Kidney (tissue), 14 donors: ENCODE measurements around the gene INHBA. TPM values are rescaled to one million over a fixed set of nuclear protein-coding genes. Genes with fewer than 3 reads are reported as not detected.

Experiments
- DNase-seq, 5 donors: peaks; one replicate each; pipeline ENCODE4 v3.0.0-alpha.2; 2013 to 2020
- FAIRE-seq: peaks from 2 replicates; lab custom pipeline; 2012; peaks lifted over from hg19 to GRCh38; lab: Jason Lieb, UNC
- H3K27ac ChIP-seq, 2 donors: one replicate each; pipeline ENCODE4 v1.7.0; 2013; ENCODE audit warnings: low read depth in 2 of 2, low read length in 2 of 2, inconsistent platforms in 1 of 2
- H3K27me3 ChIP-seq: one replicate; pipeline ENCODE4 v1.7.1; 2013; ENCODE audit warnings: low read length, inconsistent platforms; ENCODE audit not compliant: control insufficient read depth, insufficient read depth
- H3K36me3 ChIP-seq, 3 donors: one replicate each; pipeline versions ENCODE4 v1.7.0 to v1.7.1; 2013; ENCODE audit warnings: low read length in 3 of 3, control low read depth in 1 of 3, inconsistent platforms in 1 of 3; ENCODE audit not compliant: insufficient read depth in 3 of 3, control insufficient read depth in 2 of 3
- H3K4me1 ChIP-seq, 3 donors: one replicate each; pipeline versions ENCODE4 v1.7.0 to v1.7.1; 2013; ENCODE audit warnings: low read length in 3 of 3, inconsistent platforms in 1 of 3, low read depth in 1 of 3; ENCODE audit not compliant: control insufficient read depth in 2 of 3, insufficient read depth in 2 of 3
- H3K4me3 ChIP-seq, 3 donors: one replicate each; pipeline versions ENCODE4 v1.7.0 to v1.8.1; 2013; ENCODE audit warnings: low read length in 3 of 3, control low read depth in 1 of 3, inconsistent platforms in 1 of 3
- H3K9ac ChIP-seq, 3 donors: one replicate each; pipeline versions ENCODE4 v1.7.0 to v1.7.1; 2013; ENCODE audit warnings: low read length in 3 of 3, control low read depth in 1 of 3, inconsistent platforms in 1 of 3
- H3K9me3 ChIP-seq, 3 donors: one replicate each; pipeline versions ENCODE4 v1.7.0 to v1.7.1; 2013; ENCODE audit warnings: low read length in 3 of 3, control low read depth in 1 of 3, inconsistent platforms in 1 of 3; ENCODE audit not compliant: control insufficient read depth in 2 of 3, insufficient read depth in 1 of 3
- intact Hi-C: fragments of 100-400 bp; cut with DNase I; formaldehyde crosslinking; loops from one replicate; pipeline ENCODE4 v1.11.1; 2022
- polyA plus RNA-seq: library from polyadenylated mRNA; stranded (reverse); fragments of 350-450 nt; fragmentation: Illumina TruSeq; extraction: RNeasy Lipid Tissue Mini Kit (QIAGEN cat#74804); gene quantifications from one replicate; pipeline ENCODE4 v1.2.3, GENCODE V29; 2014; ENCODE audit warnings: low read depth, low replicate concordance; ENCODE audit not compliant: insufficient read depth
- total RNA-seq: library from RNA; stranded (reverse); fragmentation: NEBNext Ultra II Directional; extraction: Animal tissue kit (Norgen Biotek cat#: 25700); gene quantifications from one replicate; pipeline ENCODE4 v1.2.1, GENCODE V29; 2021
- TF ChIP-seq, protein P1 (sequence below): IDR thresholded peaks from 3 replicates; pipeline ENCODE4 v1.5.1; 2012; ENCODE audit warnings: mild to moderate bottlenecking, moderate library complexity, borderline replicate concordance; ENCODE audit not compliant: insufficient read depth; ENCODE audit errors: extremely low read depth
- donor health status: control.
- donor health status: control.
- donor health status: control.
- donor health status: control.
- donor health status: control.
- donor health status: DM: yes; HTN: yes; CAD: no.
- donor health status: Normal renal cell carcinoma (clear cell type).

Gene INHBA
- total and polyA plus RNA-seq, 2 donors from 2014 or later, result 0.49 to 5.9 TPM

DNA sequence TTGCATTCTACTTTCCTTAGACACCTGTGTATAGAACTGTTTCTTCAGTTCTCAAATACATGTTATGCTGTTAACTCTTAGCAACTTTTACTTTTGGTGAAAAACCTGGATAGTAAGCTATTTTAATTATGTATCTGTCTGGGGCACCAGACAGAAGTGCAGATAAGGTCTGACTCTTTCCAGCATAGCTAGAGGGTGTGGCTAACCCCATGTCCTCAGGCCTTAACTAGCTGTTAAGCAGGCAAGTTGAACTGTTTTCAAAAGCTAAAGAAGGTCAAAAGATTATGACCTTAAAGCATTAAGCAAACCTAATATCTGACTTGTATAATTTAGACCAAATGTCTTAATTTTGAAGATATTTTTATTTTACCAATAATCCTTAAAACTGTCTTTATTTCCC, 45.1 kb upstream of the INHBA start:
- TF ChIP-seq, protein P1, sequence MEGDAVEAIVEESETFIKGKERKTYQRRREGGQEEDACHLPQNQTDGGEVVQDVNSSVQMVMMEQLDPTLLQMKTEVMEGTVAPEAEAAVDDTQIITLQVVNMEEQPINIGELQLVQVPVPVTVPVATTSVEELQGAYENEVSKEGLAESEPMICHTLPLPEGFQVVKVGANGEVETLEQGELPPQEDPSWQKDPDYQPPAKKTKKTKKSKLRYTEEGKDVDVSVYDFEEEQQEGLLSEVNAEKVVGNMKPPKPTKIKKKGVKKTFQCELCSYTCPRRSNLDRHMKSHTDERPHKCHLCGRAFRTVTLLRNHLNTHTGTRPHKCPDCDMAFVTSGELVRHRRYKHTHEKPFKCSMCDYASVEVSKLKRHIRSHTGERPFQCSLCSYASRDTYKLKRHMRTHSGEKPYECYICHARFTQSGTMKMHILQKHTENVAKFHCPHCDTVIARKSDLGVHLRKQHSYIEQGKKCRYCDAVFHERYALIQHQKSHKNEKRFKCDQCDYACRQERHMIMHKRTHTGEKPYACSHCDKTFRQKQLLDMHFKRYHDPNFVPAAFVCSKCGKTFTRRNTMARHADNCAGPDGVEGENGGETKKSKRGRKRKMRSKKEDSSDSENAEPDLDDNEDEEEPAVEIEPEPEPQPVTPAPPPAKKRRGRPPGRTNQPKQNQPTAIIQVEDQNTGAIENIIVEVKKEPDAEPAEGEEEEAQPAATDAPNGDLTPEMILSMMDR, result no peak
- Histone ChIP-seq H3K36me3 (no peaks in the 10 kb centered on the region), H3K27ac (no peak overlapping the region), H3K9me3 (no peaks in the 10 kb centered on the region), H3K4me1 (no peaks in the 10 kb centered on the region), H3K27me3 (no peaks in the 10 kb centered on the region), H3K9ac (no peak overlapping the region), H3K4me3 (no peak overlapping the region)
- FAIRE-seq (no peak), DNase-seq (no peak)
- intact Hi-C loops, result no loop called here

DNA sequence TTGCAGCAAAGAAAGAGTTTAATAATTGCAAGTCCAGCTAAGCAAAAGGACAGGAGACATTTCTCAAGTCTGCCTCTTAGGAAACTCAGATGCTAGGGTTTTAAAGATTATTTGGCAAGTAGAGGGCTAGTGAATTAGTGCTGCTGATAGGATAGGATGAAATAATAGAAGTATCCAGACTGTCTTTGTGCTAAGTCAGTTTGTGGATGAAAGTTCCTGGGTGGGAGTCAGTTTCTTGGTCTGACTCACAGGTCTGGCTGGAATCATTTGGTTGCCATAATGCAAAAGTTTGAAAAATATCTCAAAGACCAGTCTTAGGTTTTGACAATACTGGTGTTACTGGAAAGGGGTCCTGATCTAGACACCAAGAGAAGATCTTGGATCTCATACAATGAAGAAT, 42.6 kb upstream of the INHBA start:
- Histone ChIP-seq H3K9me3 (peaks cover 0 to 4% (median 0%) of the 10 kb centered on the region in 3 donors), H3K27me3 (no peaks in the 10 kb centered on the region), H3K27ac (no peak overlapping the region), H3K36me3 (no peaks in the 10 kb centered on the region), H3K9ac (no peak overlapping the region), H3K4me3 (no peak overlapping the region), H3K4me1 (no peaks in the 10 kb centered on the region)
- intact Hi-C loops, result no loop called here
- no peak for FAIRE-seq
- TF ChIP-seq, protein P1, result no peak
- no peak for DNase-seq

DNA sequence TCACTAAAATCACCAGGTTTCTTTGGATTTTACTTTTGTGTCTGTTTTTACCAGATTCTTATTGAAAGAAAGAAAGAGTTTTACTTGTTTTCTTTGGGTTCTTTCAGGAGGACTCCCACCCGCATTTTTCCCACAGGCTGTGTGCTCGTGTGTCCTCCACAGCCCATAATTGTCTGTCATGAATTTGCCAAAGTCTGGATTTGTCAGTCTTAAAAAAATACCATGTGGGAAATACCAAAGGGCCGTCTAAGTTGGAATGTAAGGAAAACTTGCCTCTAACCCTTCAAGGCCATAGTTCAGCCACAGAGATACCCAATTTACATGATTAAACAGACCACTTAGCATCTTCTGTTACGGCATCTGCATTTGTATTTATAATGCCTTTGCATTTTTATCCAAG, 41.3 kb upstream of the INHBA start:
- Histone ChIP-seq H3K9ac (no peak overlapping the region), H3K9me3 (peaks cover 0 to 4% (median 0%) of the 10 kb centered on the region in 3 donors), H3K27ac (no peak overlapping the region), H3K27me3 (no peaks in the 10 kb centered on the region), H3K4me1 (no peaks in the 10 kb centered on the region), H3K36me3 (no peaks in the 10 kb centered on the region), H3K4me3 (no peak overlapping the region)
- TF ChIP-seq, protein P1, result no peak
- DNase-seq (peak in 1 of 5 donors; percentile 13), FAIRE-seq (no peak)
- intact Hi-C loops, result no loop called here

DNA sequence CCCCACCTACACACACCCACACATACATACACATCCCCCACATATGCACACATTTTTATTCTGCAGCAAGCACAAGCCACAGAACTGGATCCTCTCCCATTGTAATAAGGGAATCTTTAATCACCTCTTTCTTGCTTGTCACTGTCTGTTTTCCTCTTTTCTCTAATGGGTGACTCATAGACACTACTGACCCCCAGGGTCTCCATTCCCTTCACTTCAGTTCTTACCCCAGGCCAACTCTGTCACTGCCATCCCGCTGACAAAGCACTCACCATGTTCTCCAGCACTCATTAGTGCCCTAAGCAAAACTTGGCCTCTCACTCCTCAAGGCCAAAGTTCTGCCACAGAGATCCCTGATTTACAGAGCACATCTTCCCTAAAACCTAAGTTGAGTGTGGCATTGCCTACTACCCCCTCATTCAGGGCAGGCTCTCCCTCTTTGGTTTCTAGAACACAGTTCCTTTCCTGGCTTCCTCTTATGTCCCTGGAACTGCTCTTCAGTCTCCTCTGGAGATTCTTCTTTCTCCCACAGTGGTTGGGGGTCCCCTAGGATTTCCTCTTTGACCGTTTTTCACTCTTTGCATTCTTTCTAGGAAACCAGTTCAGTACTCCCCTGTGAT, 39.6 kb upstream of the INHBA start:
- intact Hi-C loops, result no loop called here
- TF ChIP-seq, protein P1, result no peak
- Histone ChIP-seq H3K4me3 (no peak overlapping the region), H3K9me3 (peaks cover 0 to 4% (median 0%) of the 10 kb centered on the region in 3 donors), H3K36me3 (no peaks in the 10 kb centered on the region), H3K4me1 (no peaks in the 10 kb centered on the region), H3K9ac (no peak overlapping the region), H3K27ac (no peak overlapping the region), H3K27me3 (no peaks in the 10 kb centered on the region)
- DNase-seq (no peak), FAIRE-seq (no peak)
